Measurements from ENCODE around the gene HSD17B12.

HSD17B12 gene

GRCh38 chr11:43803766-43804165 lies 123.2 kb downstream of the HSD17B12 start:
- Histone ChIP-seq H3K9ac (ENCODE audit: low read depth, low read length, poor library complexity) (no peak overlapping the region), H2BK15ac (ENCODE audit: low read length) (no peak overlapping the region), H3K27ac (replicated peaks; ENCODE audit: low read length) (no peak overlapping the region), H4K8ac (ENCODE audit: low read depth, low read length) (no peak overlapping the region), H2BK120ac (ENCODE audit: low read depth, low read length) (no peak overlapping the region), H3K18ac (ENCODE audit: low read length) (no peak overlapping the region), H2AFZ (ENCODE audit: low read length) (no peak overlapping the region), H3K36me3 (replicated peaks in 1 of 2; ENCODE audit: control insufficient read depth in 2 of 2, insufficient read depth in 2 of 2, low read length in 2 of 2) (peaks cover 2 to 60% of the 10 kb centered on the region in 2 donors), H3K79me1 (ENCODE audit: low read depth, low read length) (no peaks in the 10 kb centered on the region), H3K4me2 (ENCODE audit: insufficient read depth, low read length, poor library complexity, severe bottlenecking) (no peak overlapping the region), H3K27me3 (ENCODE audit: control insufficient read depth in 3 of 3, insufficient read depth in 3 of 3, low read depth in 1 of 3, low read length in 3 of 3) (no peaks in the 10 kb centered on the region), H3K14ac (ENCODE audit: low read length) (no peak overlapping the region), H3K4me3 (ENCODE audit: low read length in 2 of 2) (no peak overlapping the region), H2BK12ac (ENCODE audit: low read length) (no peak overlapping the region), H3K9me3 (replicated peaks in 1 of 2; ENCODE audit: control insufficient read depth in 2 of 2, insufficient read depth in 1 of 2, low read depth in 1 of 2, low read length in 2 of 2) (peaks cover 2 to 11% of the 10 kb centered on the region in 2 donors), H3K23ac (ENCODE audit: low read depth, low read length, poor library complexity) (no peak overlapping the region), H3K4me1 (ENCODE audit: control insufficient read depth in 2 of 2, insufficient read depth in 1 of 2, low read depth in 1 of 2, low read length in 2 of 2) (no peaks in the 10 kb centered on the region), H2BK5ac (ENCODE audit: low read length) (no peak overlapping the region), H3K4ac (ENCODE audit: low read length) (no peak overlapping the region), H2AK5ac (ENCODE audit: low read depth, low read length) (no peak overlapping the region), H4K91ac (ENCODE audit: low read depth, low read length, poor library complexity) (no peak overlapping the region)
- WGBS, 2 donors (ENCODE audit: extremely low coverage in 2 of 2, insufficient read length in 2 of 2, insufficient replicate concordance in 1 of 2), result no CpG with 5 or more reads among the region's 3 CpGs
- no peak for DNase-seq (ENCODE audit: low spot score)

DNA sequence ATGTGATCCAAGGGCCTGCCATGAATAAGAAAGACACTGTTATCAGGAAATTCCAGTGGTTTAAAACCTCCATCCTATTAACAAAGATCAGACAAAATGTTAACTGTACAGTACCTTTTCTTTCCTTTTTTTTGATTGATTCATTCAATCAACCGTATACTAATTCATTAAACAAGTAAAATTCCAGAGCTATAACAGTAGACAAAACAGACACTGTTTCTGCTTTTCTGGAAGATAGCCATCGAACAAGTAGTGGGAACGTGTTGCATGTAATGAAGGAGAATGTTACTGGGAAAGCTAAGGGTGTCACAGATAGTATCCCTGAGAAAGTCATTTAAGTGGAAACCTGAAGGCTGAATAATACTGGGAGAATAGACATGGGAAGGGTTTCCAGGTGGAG lies 126.4 kb downstream of the HSD17B12 start:
- no CpG with 5 or more reads among the region's 3 CpGs for WGBS, 2 donors (ENCODE audit: extremely low coverage in 2 of 2, insufficient read length in 2 of 2, insufficient replicate concordance in 1 of 2)
- Histone ChIP-seq H2AK5ac (ENCODE audit: low read depth, low read length) (no peak overlapping the region), H3K27me3 (ENCODE audit: control insufficient read depth in 3 of 3, insufficient read depth in 3 of 3, low read depth in 1 of 3, low read length in 3 of 3) (no peaks in the 10 kb centered on the region)

DNA sequence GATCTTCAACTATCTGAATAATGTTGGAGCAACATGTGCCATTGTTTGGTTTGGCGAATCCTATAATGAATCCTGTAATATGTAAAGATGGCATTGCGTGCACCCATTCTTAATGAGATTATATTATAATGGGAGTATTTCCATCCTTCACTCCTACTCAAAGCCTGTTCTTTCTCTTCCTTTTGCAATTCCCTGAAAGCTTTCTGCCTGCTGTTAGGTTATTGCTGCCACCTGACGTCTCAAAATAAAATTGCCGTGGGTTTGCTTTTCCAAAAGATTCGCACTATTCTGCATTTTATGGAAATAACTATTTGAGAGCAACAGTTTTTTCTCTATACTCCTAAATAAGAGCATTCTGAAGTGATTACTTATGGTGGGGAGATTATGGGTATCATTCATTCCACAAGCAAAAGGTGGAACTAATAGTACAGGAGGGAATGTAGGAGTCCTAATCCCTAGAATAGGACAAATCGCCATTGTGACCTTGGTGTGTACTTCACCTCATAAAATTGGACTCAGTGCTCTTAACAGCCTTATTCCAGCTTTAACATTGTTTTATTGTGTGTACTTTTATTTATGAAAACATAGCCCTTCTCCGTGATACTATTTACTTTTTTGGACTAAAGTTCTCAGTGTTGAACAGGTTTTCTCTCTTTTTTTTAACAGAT lies 130.5 kb downstream of the HSD17B12 start:
- Histone ChIP-seq H2BK15ac (ENCODE audit: low read length) (no peak overlapping the region), H4K8ac (ENCODE audit: low read depth, low read length) (no peak overlapping the region), H3K23ac (ENCODE audit: low read depth, low read length, poor library complexity) (no peak overlapping the region), H3K36me3 (replicated peaks in 1 of 2; ENCODE audit: control insufficient read depth in 2 of 2, insufficient read depth in 2 of 2, low read length in 2 of 2) (peaks cover 2 to 34% of the 10 kb centered on the region in 2 donors), H3K79me1 (ENCODE audit: low read depth, low read length) (no peaks in the 10 kb centered on the region), H3K27me3 (ENCODE audit: control insufficient read depth in 3 of 3, insufficient read depth in 3 of 3, low read depth in 1 of 3, low read length in 3 of 3) (no peaks in the 10 kb centered on the region), H4K91ac (ENCODE audit: low read depth, low read length, poor library complexity) (no peak overlapping the region), H3K18ac (ENCODE audit: low read length) (no peak overlapping the region), H2AFZ (ENCODE audit: low read length) (no peak overlapping the region), H2BK5ac (ENCODE audit: low read length) (no peak overlapping the region), H3K4ac (ENCODE audit: low read length) (no peak overlapping the region), H3K9ac (ENCODE audit: low read depth, low read length, poor library complexity) (no peak overlapping the region), H3K4me1 (ENCODE audit: control insufficient read depth in 2 of 2, insufficient read depth in 1 of 2, low read depth in 1 of 2, low read length in 2 of 2) (no peaks in the 10 kb centered on the region), H3K4me3 (ENCODE audit: low read length in 2 of 2) (no peak overlapping the region), H3K9me3 (replicated peaks in 1 of 2; ENCODE audit: control insufficient read depth in 2 of 2, insufficient read depth in 1 of 2, low read depth in 1 of 2, low read length in 2 of 2) (peaks cover 0 to 1% of the 10 kb centered on the region in 2 donors), H2BK120ac (ENCODE audit: low read depth, low read length) (no peak overlapping the region), H3K14ac (ENCODE audit: low read length) (no peak overlapping the region), H2BK12ac (ENCODE audit: low read length) (no peak overlapping the region), H3K4me2 (ENCODE audit: insufficient read depth, low read length, poor library complexity, severe bottlenecking) (no peak overlapping the region), H2AK5ac (ENCODE audit: low read depth, low read length) (no peak overlapping the region), H3K27ac (replicated peaks; ENCODE audit: low read length) (no peak overlapping the region)
- no CpG with 5 or more reads among the region's 7 CpGs for whole genome bisulfite sequencing, 2 donors (ENCODE audit: extremely low coverage in 2 of 2, insufficient read length in 2 of 2, insufficient replicate concordance in 1 of 2)
- DNase-seq (ENCODE audit: low spot score), result no peak

More for the DNA sequence above, 126.4 kb downstream of the HSD17B12 start:
- H2BK15ac ChIP-seq (ENCODE audit: low read length), result no peak overlapping the region
- H3K18ac ChIP-seq (ENCODE audit: low read length), result no peak overlapping the region
- H3K4me2 ChIP-seq (ENCODE audit: insufficient read depth, low read length, poor library complexity, severe bottlenecking), result no peak overlapping the region
- H2BK120ac ChIP-seq (ENCODE audit: low read depth, low read length), result no peak overlapping the region
- H3K36me3 ChIP-seq (replicated peaks in 1 of 2; ENCODE audit: control insufficient read depth in 2 of 2, insufficient read depth in 2 of 2, low read length in 2 of 2), result peaks cover 2 to 40% of the 10 kb centered on the region in 2 donors
- H3K4me1 ChIP-seq (ENCODE audit: control insufficient read depth in 2 of 2, insufficient read depth in 1 of 2, low read depth in 1 of 2, low read length in 2 of 2), result no peaks in the 10 kb centered on the region
- no peak overlapping the region for H2BK5ac ChIP-seq (ENCODE audit: low read length)
- peaks cover 2 to 11% of the 10 kb centered on the region in 2 donors for H3K9me3 ChIP-seq (replicated peaks in 1 of 2; ENCODE audit: control insufficient read depth in 2 of 2, insufficient read depth in 1 of 2, low read depth in 1 of 2, low read length in 2 of 2)
- no peak overlapping the region for H3K23ac ChIP-seq (ENCODE audit: low read depth, low read length, poor library complexity)
- H2BK12ac ChIP-seq (ENCODE audit: low read length), result no peak overlapping the region
- H3K79me1 ChIP-seq (ENCODE audit: low read depth, low read length), result no peaks in the 10 kb centered on the region
- H2AFZ ChIP-seq (ENCODE audit: low read length), result no peak overlapping the region
- H3K27ac ChIP-seq (replicated peaks; ENCODE audit: low read length), result no peak overlapping the region
- no peak overlapping the region for H3K4me3 ChIP-seq (ENCODE audit: low read length in 2 of 2)
- H3K4ac ChIP-seq (ENCODE audit: low read length), result no peak overlapping the region
- DNase-seq (ENCODE audit: low spot score), result no peak
- H4K91ac ChIP-seq (ENCODE audit: low read depth, low read length, poor library complexity), result no peak overlapping the region
- no peak overlapping the region for H3K14ac ChIP-seq (ENCODE audit: low read length)
- H4K8ac ChIP-seq (ENCODE audit: low read depth, low read length), result no peak overlapping the region
- no peak overlapping the region for H3K9ac ChIP-seq (ENCODE audit: low read depth, low read length, poor library complexity)

DNA sequence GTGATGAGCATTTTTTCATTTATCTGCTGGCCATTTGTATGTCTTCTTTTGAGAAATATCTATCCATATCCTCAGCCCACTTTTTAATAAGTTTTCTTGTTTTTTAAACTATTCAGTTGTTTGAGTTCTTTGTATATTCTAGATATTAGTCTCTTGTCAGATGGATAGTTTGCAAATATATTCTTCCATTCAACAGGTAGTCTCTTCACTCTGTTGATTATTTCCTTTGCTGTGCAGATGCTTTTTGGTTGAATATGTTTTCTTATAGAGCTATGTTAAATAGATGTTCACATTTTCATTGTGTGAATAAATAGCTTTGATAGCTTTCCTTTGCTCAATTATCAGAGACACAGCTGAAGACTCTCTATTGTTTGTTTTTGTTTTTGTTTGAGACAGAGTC lies 131.9 kb downstream of the HSD17B12 start:
- no peak overlapping the region for H2BK120ac ChIP-seq (ENCODE audit: low read depth, low read length)
- no peak overlapping the region for H4K8ac ChIP-seq (ENCODE audit: low read depth, low read length)
- H3K4me2 ChIP-seq (ENCODE audit: insufficient read depth, low read length, poor library complexity, severe bottlenecking), result no peak overlapping the region
- H2AFZ ChIP-seq (ENCODE audit: low read length), result no peak overlapping the region
- H3K14ac ChIP-seq (ENCODE audit: low read length), result no peak overlapping the region
- peaks cover 2 to 32% of the 10 kb centered on the region in 2 donors for H3K36me3 ChIP-seq (replicated peaks in 1 of 2; ENCODE audit: control insufficient read depth in 2 of 2, insufficient read depth in 2 of 2, low read length in 2 of 2)
- H3K4me1 ChIP-seq (ENCODE audit: control insufficient read depth in 2 of 2, insufficient read depth in 1 of 2, low read depth in 1 of 2, low read length in 2 of 2), result no peaks in the 10 kb centered on the region
- no peaks in the 10 kb centered on the region for H3K9me3 ChIP-seq (replicated peaks in 1 of 2; ENCODE audit: control insufficient read depth in 2 of 2, insufficient read depth in 1 of 2, low read depth in 1 of 2, low read length in 2 of 2)
- no peak overlapping the region for H3K18ac ChIP-seq (ENCODE audit: low read length)
- H3K27ac ChIP-seq (replicated peaks; ENCODE audit: low read length), result no peak overlapping the region
- H3K79me1 ChIP-seq (ENCODE audit: low read depth, low read length), result no peaks in the 10 kb centered on the region
- H3K23ac ChIP-seq (ENCODE audit: low read depth, low read length, poor library complexity), result no peak overlapping the region
- H2BK12ac ChIP-seq (ENCODE audit: low read length), result no peak overlapping the region
- H3K9ac ChIP-seq (ENCODE audit: low read depth, low read length, poor library complexity), result no peak overlapping the region
- no peak overlapping the region for H3K4me3 ChIP-seq (ENCODE audit: low read length in 2 of 2)
- no peak overlapping the region for H3K4ac ChIP-seq (ENCODE audit: low read length)
- no peak overlapping the region for H2BK15ac ChIP-seq (ENCODE audit: low read length)
- no peak overlapping the region for H2AK5ac ChIP-seq (ENCODE audit: low read depth, low read length)
- no peak overlapping the region for H2BK5ac ChIP-seq (ENCODE audit: low read length)
- H4K91ac ChIP-seq (ENCODE audit: low read depth, low read length, poor library complexity), result no peak overlapping the region
- no peaks in the 10 kb centered on the region for H3K27me3 ChIP-seq (ENCODE audit: control insufficient read depth in 3 of 3, insufficient read depth in 3 of 3, low read depth in 1 of 3, low read length in 3 of 3)
- DNase-seq (ENCODE audit: low spot score), result no peak
